Stimulated activated naive CD4-positive, alpha-beta T cell (primary cell): ENCODE measurements around the gene PVR.
"Not testable (repeated sequence)": the region's sequence is repeated elsewhere in the genome, so short reads cannot be mapped to it uniquely, and the experiment has no call there.

Experiments used
- DNase-seq, 6 experiments: peaks; one replicate each; lab custom pipeline; 2025; lab: John Stamatoyannopoulos, UW

Gene PVR

DNA sequence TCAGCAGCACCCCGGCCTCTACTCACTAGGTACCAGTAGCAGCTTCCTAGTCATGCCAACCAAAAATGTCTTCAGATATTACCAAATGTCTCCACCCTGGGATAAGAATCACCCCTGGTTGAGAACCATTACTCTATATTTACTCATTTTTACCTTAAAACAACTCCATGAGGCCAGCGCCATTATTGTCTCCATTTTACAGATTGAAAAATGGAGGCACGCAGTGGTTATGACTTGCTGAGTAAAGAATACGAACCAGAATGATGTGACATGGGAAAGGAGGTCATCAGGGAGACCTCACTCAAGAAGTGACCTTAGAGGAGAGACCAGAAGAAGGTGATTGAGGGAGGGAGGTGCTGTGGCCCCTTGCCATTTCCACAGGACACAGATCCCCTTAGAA lies 29.8 kb downstream of the PVR start:
- no peak for DNase-seq

DNA sequence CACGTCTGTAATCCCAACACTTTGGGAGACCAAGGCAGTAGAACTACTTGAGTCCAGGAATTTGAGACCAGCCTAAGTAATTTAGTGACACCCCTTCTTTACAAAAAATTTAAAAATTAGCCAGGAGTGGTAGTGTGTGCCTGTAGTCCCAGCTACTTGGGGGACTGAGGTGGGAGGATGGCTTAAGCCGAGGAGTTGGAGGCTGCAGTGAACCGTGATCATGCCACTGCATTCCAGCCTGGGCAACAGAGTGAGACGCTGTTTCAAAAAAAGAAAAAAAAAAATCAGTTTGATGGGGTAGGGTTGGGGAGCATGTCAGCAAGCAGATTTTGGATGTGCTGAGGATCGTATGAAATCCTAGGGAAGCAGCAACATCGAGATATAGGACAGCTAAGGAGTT lies 31.8 kb downstream of the PVR start:
- DNase-seq = no peak

DNA sequence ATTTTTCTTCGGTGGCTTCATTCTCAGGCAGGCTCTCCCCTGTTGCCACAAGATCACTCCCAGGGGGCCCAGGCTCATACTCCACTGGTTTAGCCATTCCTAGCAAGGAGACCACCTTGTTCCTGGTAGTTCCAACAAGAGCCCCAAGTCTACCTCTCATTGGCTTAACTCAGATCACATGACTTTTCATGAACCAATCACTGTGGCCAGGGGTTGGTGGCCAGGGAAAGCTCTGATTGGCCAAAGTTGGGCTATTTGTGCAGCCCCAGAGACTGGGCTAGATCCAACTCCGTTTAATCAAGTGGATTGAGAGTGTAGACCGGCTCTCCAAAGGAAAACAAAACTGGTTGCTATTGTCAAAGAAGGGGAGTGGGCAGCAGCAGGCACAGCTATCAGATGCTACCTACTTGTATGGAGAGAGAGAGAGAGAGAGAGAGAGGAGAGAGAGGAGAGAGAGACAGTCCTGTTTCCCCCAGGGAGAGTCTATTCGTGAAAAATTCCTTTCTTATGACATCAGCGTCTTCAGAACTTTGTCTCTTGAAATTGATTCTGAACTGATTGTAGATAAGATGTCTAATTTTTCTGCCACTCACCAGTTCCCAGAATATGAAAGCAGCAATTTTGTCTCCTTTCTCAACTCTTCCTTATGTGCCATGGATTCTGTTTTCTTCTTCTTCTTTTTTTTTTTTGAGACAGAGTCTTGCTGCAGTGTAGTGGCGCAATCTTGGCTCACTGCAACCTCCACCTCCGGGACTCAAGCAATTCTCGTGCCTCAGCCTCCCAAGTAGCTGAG lies 33.5 kb downstream of the PVR start:
- DNase-seq = no peak

GRCh38 chr19:44680536-44680935 lies 36.8 kb downstream of the PVR start:
- DNase-seq = no peak

GRCh38 chr19:44681992-44682790 lies 38.5 kb downstream of the PVR start:
- DNase-seq = no peak

- no peak for DNase-seq
These were observed 39.1 kb downstream of the PVR start for GRCh38 chr19:44682807-44683206.

GRCh38 chr19:44683434-44684210 lies 39.9 kb downstream of the PVR start:
- DNase-seq = no peak

DNA sequence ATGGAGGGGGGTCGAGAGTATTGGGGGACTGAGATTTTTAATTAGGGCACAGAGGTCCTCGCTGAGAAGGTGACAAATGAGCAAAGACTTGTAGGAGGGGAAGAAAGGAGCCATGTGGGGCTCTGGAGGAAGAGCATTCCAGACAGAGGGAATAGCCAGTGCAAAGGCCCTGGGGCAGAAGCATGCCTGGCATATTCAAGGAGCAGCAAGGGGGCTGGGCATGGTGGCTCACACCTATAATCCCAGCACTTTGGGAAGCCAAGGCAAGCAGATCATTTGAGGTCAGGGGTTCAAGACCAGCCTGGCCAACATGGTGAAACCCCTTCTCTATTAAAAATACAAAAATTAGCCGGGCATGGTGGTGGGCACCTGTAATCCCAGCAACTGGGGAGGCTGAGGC lies 40.7 kb downstream of the PVR start:
- DNase-seq = not testable (repeated sequence)

DNA sequence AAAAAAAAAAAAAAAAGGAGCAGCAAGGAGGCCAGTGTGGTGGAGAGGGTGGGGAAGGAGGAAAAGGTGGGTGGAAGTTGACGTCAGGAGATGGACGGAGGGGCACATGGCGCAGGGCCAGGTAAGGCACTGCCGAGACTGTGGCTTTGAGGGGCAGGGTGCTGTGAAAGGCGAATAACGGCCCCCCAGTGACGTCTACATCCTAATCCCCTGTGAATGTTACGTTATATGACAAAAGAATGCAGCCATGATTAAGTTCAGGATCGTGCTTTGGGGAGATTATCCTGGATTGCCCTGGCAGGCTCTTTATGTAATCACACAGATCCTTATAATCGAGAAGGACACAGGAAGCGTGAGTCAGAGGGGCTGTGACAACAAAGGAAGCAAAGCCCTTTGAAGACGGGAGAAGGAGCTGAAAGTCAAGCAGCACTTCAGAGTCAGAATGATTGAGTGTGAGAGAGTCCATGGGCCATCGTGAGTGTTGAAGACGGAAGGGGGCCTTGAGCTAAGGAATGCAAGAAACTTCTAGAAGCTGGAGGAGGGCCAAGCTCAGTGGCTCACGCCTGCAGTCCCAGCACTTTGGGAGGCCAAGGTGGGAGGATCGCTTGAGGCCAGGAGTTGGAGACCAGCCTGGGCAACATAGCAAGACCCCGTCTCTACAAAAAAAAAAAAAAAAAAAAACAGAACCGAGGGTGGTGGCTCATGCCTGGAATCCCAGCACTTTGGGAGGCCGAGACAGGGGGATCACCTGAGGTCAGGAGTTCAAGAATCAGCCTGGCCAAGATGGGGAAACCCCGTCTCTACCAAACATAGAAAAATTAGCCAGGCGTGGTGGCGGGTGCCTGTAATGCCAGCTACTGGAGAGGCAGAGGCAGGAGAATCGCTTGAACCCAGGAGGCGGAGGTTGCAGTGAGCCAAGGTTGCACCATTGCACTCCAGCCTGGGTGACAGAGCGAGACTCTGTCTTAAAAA lies 41.5 kb downstream of the PVR start:
- DNase-seq = no peak

- no peak for DNase-seq
These were observed 42.2 kb downstream of the PVR start for GRCh38 chr19:44685877-44686276.

- no peak for DNase-seq
These were observed 43.2 kb downstream of the PVR start for GRCh38 chr19:44686896-44687295.

DNA sequence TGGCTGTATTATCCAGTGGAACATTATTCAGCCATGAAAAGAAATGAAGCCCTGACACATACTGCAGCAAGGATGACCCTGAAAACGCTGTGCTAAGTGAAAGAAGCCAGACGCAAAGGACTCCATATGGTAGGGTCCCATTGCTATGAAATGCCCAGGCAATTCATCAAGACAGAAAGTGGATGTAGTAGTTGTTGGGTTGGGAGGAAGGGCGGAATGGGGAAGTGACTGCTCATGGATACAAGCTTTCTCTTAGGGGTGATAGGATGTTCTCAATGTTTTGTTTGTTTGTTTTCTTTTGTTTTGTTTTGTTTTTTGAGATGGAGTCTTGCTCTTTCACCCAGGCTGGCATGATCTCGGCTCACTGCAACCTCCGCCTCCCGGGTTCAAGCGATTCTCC lies 44.2 kb downstream of the PVR start:
- DNase-seq = no peak

DNA sequence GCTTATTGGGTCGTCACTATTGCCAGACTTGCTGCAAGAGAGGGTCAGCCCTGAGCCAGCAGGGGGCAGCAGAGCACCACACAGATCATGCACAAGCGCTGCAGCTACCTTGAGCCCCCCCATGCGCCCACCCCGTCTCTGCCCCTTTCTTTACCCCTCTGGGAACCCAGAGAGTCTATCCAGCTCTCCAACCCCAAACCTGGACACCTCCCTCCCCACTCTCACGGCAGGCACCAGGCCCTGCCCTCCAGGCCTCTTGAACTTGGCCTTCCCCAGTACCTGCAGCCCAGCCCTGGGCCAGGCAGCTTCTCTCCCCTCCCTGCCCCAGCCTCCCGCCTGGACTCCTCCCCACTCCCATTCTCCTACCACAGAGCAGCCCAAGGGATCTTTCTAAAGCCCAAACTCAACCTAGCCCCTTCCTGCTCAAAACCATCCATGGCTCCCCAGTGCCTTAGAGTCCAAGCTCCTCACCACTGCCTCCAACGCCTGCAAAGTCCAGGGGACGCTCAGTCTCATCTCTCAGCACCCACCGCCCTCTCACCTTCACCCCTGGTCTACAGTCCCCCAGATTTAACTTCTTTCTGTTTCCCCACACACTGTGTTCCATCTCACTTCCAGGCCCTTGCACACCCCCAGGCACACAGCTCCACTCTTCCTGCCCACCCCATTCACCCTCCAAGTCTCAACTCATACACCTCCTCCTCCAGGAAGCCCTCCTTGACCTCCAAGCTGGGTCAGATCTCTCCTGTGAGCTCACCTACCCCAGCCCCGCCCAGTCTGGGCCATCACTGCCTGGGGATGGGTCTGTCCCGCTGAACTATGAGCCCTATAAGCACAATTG lies 45.8 kb downstream of the PVR start:
- peak; percentile 28 to 74 (median 71) for DNase-seq

DNA sequence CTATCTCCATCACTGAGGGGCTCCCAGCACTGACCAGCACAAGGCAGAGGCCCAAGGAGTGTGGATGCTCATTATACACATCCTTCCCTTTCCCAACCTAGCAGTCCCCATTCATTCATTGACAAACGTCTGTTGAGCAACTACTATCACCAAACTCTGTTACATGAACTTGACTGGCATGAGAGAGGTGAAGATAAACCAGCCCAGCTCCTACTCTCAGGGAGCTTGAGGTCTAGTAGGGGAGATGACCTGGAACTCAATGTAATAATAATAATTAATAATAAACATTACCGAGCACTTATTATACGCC lies 46.4 kb downstream of the PVR start:
- DNase-seq = no peak

GRCh38 chr19:44692379-44692721 lies 48.6 kb downstream of the PVR start:
- DNase-seq = peak in 2 of 6 experiments; percentile 42 to 59

GRCh38 chr19:44694184-44694579 lies 50.5 kb downstream of the PVR start:
- DNase-seq = peak in 1 of 6 experiments; percentile 2

DNA sequence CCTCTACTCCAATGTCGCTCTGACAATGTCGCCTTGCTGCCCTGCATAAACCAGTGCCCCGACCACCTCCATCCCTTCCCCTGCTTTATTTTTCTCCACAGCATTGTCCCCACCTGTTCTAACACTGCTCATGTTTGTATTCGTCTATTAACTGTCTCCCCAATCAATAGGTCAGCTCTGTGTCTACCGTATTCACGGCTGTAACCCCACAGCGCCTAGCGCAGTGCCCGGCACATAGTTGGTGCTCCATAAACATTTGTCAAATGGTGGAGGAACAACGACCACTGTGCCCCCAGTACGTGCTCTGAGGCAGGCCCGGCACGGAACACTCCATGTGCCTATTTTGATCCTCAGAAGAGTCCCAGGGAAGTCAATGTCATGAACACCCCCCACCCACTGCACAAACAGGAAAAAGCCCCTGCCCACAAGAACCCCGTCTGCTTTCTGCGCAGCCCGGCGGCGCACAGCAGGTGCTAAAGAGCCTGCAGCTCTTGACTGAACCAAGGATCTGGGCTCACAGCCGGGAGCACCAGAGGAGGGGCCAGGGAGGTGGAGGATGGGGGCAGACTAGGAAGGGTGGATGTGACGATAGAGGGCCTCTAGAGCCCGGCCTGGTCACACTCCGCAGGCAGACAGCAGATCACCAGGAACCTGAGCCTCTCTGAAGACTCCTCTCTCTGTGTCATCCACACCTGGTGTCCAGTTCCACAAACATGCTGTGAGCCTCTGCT lies 53.4 kb downstream of the PVR start:
- no peak for DNase-seq

GRCh38 chr19:44697670-44698034 lies 53.9 kb downstream of the PVR start:
- no peak for DNase-seq

DNA sequence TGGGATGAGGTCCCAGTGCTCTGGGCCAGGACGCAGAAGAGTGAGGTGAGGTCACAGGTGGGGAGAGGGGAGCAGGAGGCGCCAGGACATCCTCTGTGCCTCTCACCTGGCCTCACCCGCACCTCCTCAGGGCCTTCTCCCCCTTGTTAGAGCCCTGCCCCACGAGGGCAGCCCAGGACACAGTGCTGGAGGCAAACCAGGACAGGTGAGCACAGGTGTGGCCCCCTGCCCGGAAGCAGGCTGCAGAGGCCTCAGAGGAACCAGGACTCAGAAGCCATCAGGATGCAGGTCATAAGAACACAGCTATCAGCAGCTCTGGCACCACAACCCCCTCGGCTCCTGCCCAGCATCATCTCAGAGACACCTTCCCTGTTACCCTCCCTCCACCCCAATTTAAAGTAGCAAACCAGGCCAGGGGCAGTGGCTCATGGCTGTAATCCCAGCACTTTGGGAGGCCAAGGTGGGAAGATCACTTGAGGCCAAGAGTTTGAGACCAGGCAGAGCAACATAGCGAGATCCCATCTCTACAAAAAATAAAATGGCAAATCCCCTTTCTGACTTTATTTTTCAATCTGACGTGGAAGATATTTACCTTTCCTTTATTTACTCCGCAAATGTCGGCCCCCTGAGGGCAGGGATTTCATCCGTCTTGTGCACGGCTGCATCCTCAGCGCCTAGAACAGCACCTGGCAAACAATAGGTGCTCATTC lies 54.9 kb downstream of the PVR start, which contains the start of gene CEACAM16:
TSS of gene CEACAM16 (plus strand) at position 660 of the 710 bp plus-strand sequence. CDS start 2,306 bp downstream, outside the sequence.
- no peak for DNase-seq
